Measurements from ENCODE around the gene PIK3R1.

PIK3R1 gene

GRCh38 chr5:68297656-68298055, 82.1 kb downstream of the PIK3R1 start:
- no peak for DNase-seq (ENCODE audit: low read depth)
- TF ChIP-seq CTCF (IDR thresholded peaks at IDR 0.05; ENCODE audit: control insufficient read depth, insufficient read depth, low read depth, low read length, missing control alignments): no peak
- H3K4me3 ChIP-seq (ENCODE audit: control insufficient read depth, low read depth, low read length): no peak overlapping the region

GRCh38 chr5:68298479-68298878, 82.9 kb downstream of the PIK3R1 start:
- no peak overlapping the region for H3K4me3 ChIP-seq (ENCODE audit: control insufficient read depth, low read depth, low read length)
- TF ChIP-seq CTCF (IDR thresholded peaks at IDR 0.05; ENCODE audit: control insufficient read depth, insufficient read depth, low read depth, low read length, missing control alignments): no peak
- no peak for DNase-seq (ENCODE audit: low read depth)

GRCh38 chr5:68299105-68299504, 83.5 kb downstream of the PIK3R1 start:
- no peak for TF ChIP-seq CTCF (IDR thresholded peaks at IDR 0.05; ENCODE audit: control insufficient read depth, insufficient read depth, low read depth, low read length, missing control alignments)
- no peak overlapping the region for H3K4me3 ChIP-seq (ENCODE audit: control insufficient read depth, low read depth, low read length)
- DNase-seq (ENCODE audit: low read depth): no peak

GRCh38 chr5:68299575-68299974, 84.0 kb downstream of the PIK3R1 start:
- TF ChIP-seq CTCF (IDR thresholded peaks at IDR 0.05; ENCODE audit: control insufficient read depth, insufficient read depth, low read depth, low read length, missing control alignments): no peak
- DNase-seq (ENCODE audit: low read depth): no peak
- no peak overlapping the region for H3K4me3 ChIP-seq (ENCODE audit: control insufficient read depth, low read depth, low read length)

- no peak overlapping the region for H3K4me3 ChIP-seq (ENCODE audit: control insufficient read depth, low read depth, low read length)
- DNase-seq (ENCODE audit: low read depth): no peak
- TF ChIP-seq CTCF (IDR thresholded peaks at IDR 0.05; ENCODE audit: control insufficient read depth, insufficient read depth, low read depth, low read length, missing control alignments): no peak
Observed at GRCh38 chr5:68303038-68303738, 87.6 kb downstream of the PIK3R1 start.

- H3K4me3 ChIP-seq (ENCODE audit: control insufficient read depth, low read depth, low read length): no peak overlapping the region
- TF ChIP-seq CTCF (IDR thresholded peaks at IDR 0.05; ENCODE audit: control insufficient read depth, insufficient read depth, low read depth, low read length, missing control alignments): no peak
- DNase-seq (ENCODE audit: low read depth): no peak
Observed at GRCh38 chr5:68303754-68304420, 88.3 kb downstream of the PIK3R1 start.
